Measurements from ENCODE around the gene NUDT21.

The NUDT21 gene

DNA sequence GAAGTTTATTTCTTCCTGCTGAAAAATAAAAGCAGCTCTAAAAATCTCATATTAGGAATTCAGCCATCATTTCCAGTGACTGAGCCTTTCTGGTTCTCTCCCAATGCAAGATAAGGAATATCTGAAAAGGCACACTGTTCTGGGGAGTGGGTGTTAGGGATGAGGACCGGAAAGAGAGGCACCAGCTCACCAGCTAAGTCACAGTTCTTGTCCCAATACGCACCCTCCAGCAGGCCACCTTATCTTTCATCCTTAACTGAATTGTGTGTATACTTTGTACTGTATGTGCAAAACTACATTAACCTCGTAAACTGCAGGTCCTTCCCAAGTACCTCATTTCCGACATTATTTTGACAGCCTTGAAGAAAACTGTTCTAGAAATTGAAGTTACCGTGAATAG is 36.8 kb downstream of the NUDT21 start:
- Histone ChIP-seq H3K27ac (ENCODE audit: low read length) (no peak overlapping the region), H3K4me1 (ENCODE audit: control insufficient read depth in 1 of 2, insufficient read depth in 2 of 2, low read length in 2 of 2) (peaks cover 4 to 7% of the 10 kb centered on the region in 2 donors), H3K9me3 (ENCODE audit: control insufficient read depth in 1 of 2, low read length in 2 of 2) (no peaks in the 10 kb centered on the region), H3K36me3 (ENCODE audit: control insufficient read depth in 1 of 2, insufficient read depth in 2 of 2, low read length in 2 of 2) (peaks cover 4 to 20% of the 10 kb centered on the region in 2 donors), H3K4me3 (ENCODE audit: low read depth in 1 of 2, low read length in 2 of 2) (no peak overlapping the region), H3K27me3 (ENCODE audit: low read depth, low read length) (no peaks in the 10 kb centered on the region)

DNA sequence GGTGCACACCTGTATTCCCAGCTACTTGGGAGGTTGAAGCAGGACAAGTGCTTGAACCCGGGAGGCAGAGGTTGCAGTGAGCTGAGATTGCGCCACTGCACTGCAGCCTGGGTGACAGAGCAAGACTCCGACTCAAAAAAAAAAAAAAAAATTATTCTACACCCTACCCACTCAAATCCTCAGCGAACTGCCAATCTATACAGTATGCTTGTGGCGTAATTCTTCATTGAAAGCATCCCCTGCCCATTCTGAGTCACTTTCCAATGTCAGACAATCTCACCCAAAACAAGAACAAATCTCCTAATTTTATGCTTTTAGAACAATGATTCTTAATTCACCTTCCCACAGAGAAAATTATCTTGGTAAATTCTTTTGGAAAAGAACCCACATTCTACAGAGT is 37.8 kb downstream of the NUDT21 start:
- H3K27ac ChIP-seq (ENCODE audit: low read length): no peak overlapping the region
- peaks cover 7 to 30% of the 10 kb centered on the region in 2 donors for H3K36me3 ChIP-seq (ENCODE audit: control insufficient read depth in 1 of 2, insufficient read depth in 2 of 2, low read length in 2 of 2)
- H3K4me1 ChIP-seq (ENCODE audit: control insufficient read depth in 1 of 2, insufficient read depth in 2 of 2, low read length in 2 of 2): peaks cover 4 to 7% of the 10 kb centered on the region in 2 donors
- no peaks in the 10 kb centered on the region for H3K9me3 ChIP-seq (ENCODE audit: control insufficient read depth in 1 of 2, low read length in 2 of 2)
- no peaks in the 10 kb centered on the region for H3K27me3 ChIP-seq (ENCODE audit: low read depth, low read length)
- no peak overlapping the region for H3K4me3 ChIP-seq (ENCODE audit: low read depth in 1 of 2, low read length in 2 of 2)

DNA sequence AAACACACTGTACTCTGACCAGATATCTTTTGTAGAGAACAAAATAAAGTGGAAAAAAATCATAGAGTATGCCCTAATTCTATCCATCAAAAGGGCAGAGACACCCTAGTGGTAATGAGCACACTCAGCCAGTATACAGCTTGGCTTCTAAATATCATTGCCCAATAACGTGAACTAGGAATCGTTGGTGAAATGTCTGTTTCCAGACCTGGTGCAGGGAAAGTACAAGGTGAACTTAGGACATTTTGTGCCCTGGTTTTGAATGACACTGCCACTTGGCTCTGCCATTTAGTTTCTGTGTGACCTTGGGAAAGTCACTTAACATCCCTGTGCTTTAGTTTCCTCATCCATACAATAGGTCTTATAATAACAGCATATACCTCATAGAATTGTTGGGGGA is 39.5 kb downstream of the NUDT21 start:
- H3K27ac ChIP-seq (ENCODE audit: low read length): no peak overlapping the region
- no peak overlapping the region for H3K4me3 ChIP-seq (ENCODE audit: low read depth in 1 of 2, low read length in 2 of 2)
- peaks cover 4 to 7% of the 10 kb centered on the region in 2 donors for H3K4me1 ChIP-seq (ENCODE audit: control insufficient read depth in 1 of 2, insufficient read depth in 2 of 2, low read length in 2 of 2)
- peaks cover 17 to 37% of the 10 kb centered on the region in 2 donors for H3K36me3 ChIP-seq (ENCODE audit: control insufficient read depth in 1 of 2, insufficient read depth in 2 of 2, low read length in 2 of 2)
- H3K9me3 ChIP-seq (ENCODE audit: control insufficient read depth in 1 of 2, low read length in 2 of 2): no peaks in the 10 kb centered on the region
- H3K27me3 ChIP-seq (ENCODE audit: low read depth, low read length): no peaks in the 10 kb centered on the region

DNA sequence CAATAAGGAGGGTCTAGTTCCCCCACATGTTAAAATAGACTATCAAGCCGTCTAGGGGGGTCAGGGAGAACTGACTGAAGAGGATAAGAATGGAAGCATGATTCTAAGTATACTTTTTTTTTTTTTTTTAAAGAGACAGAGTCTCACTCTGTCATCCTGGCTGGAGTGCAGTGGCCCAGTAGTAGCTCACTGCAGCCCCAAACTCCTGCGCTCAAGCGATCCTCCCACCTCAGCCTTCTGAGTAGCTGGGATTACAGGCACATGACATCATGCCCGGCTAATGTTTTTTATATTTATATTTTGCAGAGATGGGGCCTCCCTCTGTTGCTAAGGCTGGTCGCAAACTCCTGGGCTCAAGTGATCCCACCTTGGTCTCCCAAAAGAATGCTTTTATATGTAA is 40.0 kb downstream of the NUDT21 start:
- Histone ChIP-seq H3K9me3 (ENCODE audit: control insufficient read depth in 1 of 2, low read length in 2 of 2) (no peaks in the 10 kb centered on the region), H3K4me1 (ENCODE audit: control insufficient read depth in 1 of 2, insufficient read depth in 2 of 2, low read length in 2 of 2) (peaks cover 4 to 7% of the 10 kb centered on the region in 2 donors), H3K36me3 (ENCODE audit: control insufficient read depth in 1 of 2, insufficient read depth in 2 of 2, low read length in 2 of 2) (peaks cover 17 to 37% of the 10 kb centered on the region in 2 donors), H3K27me3 (ENCODE audit: low read depth, low read length) (no peaks in the 10 kb centered on the region), H3K27ac (ENCODE audit: low read length) (no peak overlapping the region), H3K4me3 (ENCODE audit: low read depth in 1 of 2, low read length in 2 of 2) (no peak overlapping the region)

DNA sequence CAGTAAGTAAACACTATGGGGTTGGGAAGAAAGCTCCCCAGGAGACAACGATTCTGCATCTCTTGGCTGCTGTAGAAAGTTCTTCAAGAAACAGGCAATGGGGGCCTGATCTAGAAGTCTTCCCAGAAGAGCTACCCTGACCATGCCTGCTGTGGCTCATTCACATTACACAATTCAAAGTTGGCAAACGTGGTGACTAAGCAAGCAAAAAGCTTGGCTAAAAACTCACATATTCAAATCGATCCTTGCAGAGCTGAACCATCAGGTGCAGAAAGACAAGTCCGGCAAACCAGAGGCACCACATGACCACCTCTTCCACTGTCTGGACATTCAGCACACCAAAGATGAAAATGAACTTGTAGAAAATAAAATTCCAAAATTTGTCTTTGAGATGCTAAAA is 41.9 kb downstream of the NUDT21 start:
- Histone ChIP-seq H3K27me3 (ENCODE audit: low read depth, low read length) (no peaks in the 10 kb centered on the region), H3K9me3 (ENCODE audit: control insufficient read depth in 1 of 2, low read length in 2 of 2) (no peaks in the 10 kb centered on the region), H3K27ac (ENCODE audit: low read length) (peak overlapping the region; percentile 39), H3K4me1 (ENCODE audit: control insufficient read depth in 1 of 2, insufficient read depth in 2 of 2, low read length in 2 of 2) (peaks cover 0 to 1% of the 10 kb centered on the region in 2 donors), H3K4me3 (ENCODE audit: low read depth in 1 of 2, low read length in 2 of 2) (no peak overlapping the region), H3K36me3 (ENCODE audit: control insufficient read depth in 1 of 2, insufficient read depth in 2 of 2, low read length in 2 of 2) (peaks cover 28 to 51% of the 10 kb centered on the region in 2 donors)

DNA sequence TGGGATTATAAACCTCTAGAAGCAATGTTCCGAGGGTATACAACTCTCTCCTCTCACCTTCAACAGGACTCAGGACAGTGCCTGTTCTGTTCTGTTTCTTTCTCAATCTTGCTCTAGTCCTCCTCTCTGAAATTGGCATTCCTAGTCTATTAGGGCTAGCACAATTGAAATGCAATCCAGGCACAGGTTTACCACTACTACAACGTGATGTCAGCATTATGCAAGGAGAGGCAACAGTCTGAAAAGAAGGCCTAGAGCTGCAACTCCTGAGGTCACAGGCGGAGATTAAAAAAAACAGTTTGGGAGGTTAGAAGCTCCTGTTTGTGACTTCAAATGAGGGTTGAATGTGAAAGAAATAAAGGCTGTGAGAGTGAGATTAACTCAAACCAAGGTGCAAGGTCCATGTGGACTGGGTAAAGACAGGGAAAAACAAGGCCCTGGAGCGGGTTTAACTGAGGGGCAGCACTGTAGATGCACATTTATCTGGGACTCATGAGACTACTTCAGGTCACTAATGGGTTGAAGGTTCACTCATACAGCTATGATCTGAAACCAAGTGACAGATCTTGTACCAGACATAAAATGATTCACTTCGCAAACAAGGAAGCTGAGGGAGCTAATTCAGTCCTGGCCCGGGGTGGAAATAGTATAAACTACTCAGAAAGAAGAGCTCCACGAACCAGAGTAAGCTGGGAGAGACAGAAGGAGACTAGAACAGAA is 42.6 kb downstream of the NUDT21 start:
- no peaks in the 10 kb centered on the region for H3K9me3 ChIP-seq (ENCODE audit: control insufficient read depth in 1 of 2, low read length in 2 of 2)
- peaks cover 29 to 54% of the 10 kb centered on the region in 2 donors for H3K36me3 ChIP-seq (ENCODE audit: control insufficient read depth in 1 of 2, insufficient read depth in 2 of 2, low read length in 2 of 2)
- no peak overlapping the region for H3K4me3 ChIP-seq (ENCODE audit: low read depth in 1 of 2, low read length in 2 of 2)
- no peaks in the 10 kb centered on the region for H3K27me3 ChIP-seq (ENCODE audit: low read depth, low read length)
- no peaks in the 10 kb centered on the region for H3K4me1 ChIP-seq (ENCODE audit: control insufficient read depth in 1 of 2, insufficient read depth in 2 of 2, low read length in 2 of 2)
- H3K27ac ChIP-seq (ENCODE audit: low read length): peak overlapping the region; percentile 42

DNA sequence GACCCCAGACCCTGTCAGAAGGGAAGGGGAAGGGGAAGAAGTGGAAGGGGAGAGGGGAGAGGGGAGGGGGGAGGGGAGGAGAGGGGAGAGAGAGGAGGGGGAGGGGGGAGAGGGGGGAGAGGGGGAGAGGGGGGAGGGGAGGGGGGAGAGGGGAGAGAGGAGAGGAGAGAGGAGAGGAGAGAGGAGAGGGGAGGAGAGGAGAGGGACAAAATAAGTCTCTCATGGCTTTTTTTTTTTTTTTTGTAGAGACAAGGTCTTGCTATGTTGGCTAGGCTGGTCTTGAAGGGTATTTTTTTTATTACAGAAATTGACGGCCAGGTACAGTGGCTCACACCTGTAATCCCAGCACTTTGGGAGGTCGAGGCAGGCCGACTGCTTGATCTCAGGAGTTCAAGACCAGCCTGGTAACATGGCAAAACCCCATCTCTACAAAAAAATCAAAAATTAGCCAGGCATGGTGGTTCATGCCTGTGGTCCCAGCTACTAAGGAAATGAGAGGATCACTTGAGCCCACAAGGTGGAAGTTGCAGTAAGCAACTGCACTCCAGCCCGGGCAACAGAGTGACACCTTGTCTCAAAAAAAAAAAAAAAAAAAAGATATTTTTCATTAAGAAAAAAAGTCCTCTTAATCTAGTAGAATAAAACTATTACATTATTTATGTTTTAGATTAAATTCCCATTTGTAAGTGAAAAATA is 45.0 kb downstream of the NUDT21 start:
- Histone ChIP-seq H3K9me3 (ENCODE audit: control insufficient read depth in 1 of 2, low read length in 2 of 2) (no peaks in the 10 kb centered on the region), H3K27ac (ENCODE audit: low read length) (no peak overlapping the region), H3K4me3 (ENCODE audit: low read depth in 1 of 2, low read length in 2 of 2) (no peak overlapping the region), H3K4me1 (ENCODE audit: control insufficient read depth in 1 of 2, insufficient read depth in 2 of 2, low read length in 2 of 2) (no peaks in the 10 kb centered on the region), H3K36me3 (ENCODE audit: control insufficient read depth in 1 of 2, insufficient read depth in 2 of 2, low read length in 2 of 2) (peaks cover 41 to 58% of the 10 kb centered on the region in 2 donors), H3K27me3 (ENCODE audit: low read depth, low read length) (no peaks in the 10 kb centered on the region)

DNA sequence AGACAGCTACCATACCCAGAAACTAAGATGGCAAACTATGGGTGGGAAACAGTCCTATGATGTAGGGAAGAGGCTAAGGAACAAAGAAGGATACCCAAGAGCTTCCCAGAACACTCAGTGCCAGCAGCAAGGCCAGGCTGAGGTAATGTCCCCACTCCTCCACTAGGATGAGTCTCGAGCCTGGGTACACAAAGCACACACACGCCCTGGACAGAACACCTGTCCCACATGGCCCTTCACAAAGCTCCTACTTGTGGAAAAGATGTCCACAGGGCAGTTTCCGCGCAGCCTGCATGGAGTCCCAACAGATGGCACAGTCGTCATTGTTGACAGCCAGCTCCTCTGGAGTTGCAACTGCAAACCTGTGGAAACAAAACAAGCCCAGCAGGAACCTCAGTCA is 49.6 kb downstream of the NUDT21 start:
- Histone ChIP-seq H3K27ac (ENCODE audit: low read length) (no peak overlapping the region), H3K9me3 (ENCODE audit: control insufficient read depth in 1 of 2, low read length in 2 of 2) (no peaks in the 10 kb centered on the region), H3K36me3 (ENCODE audit: control insufficient read depth in 1 of 2, insufficient read depth in 2 of 2, low read length in 2 of 2) (peaks cover 34 to 50% of the 10 kb centered on the region in 2 donors), H3K4me3 (ENCODE audit: low read depth in 1 of 2, low read length in 2 of 2) (no peak overlapping the region), H3K27me3 (ENCODE audit: low read depth, low read length) (no peaks in the 10 kb centered on the region), H3K4me1 (ENCODE audit: control insufficient read depth in 1 of 2, insufficient read depth in 2 of 2, low read length in 2 of 2) (no peaks in the 10 kb centered on the region)

DNA sequence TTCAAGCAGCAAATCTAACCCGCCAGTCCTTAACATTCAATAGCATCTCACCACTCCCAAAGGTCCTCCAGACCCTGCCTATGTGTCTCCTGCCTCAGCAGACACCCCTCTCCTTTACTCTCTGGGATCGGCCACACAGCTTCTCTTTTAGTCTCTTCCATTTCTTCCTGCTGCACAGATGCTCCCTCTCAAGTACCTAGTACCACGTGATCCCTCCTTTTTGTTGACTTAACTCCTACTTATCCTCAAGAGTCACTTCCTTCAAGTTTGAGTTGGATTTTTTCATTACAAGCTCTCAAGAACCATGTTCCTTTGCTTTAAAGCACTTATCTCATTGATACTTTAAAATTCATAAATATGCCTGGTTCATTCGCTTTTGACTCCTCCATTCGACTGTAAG is 50.7 kb downstream of the NUDT21 start:
- Histone ChIP-seq H3K27ac (ENCODE audit: low read length) (no peak overlapping the region), H3K27me3 (ENCODE audit: low read depth, low read length) (no peaks in the 10 kb centered on the region), H3K4me1 (ENCODE audit: control insufficient read depth in 1 of 2, insufficient read depth in 2 of 2, low read length in 2 of 2) (no peaks in the 10 kb centered on the region), H3K36me3 (ENCODE audit: control insufficient read depth in 1 of 2, insufficient read depth in 2 of 2, low read length in 2 of 2) (peaks cover 34 to 48% of the 10 kb centered on the region in 2 donors), H3K4me3 (ENCODE audit: low read depth in 1 of 2, low read length in 2 of 2) (no peak overlapping the region), H3K9me3 (ENCODE audit: control insufficient read depth in 1 of 2, low read length in 2 of 2) (no peaks in the 10 kb centered on the region)

DNA sequence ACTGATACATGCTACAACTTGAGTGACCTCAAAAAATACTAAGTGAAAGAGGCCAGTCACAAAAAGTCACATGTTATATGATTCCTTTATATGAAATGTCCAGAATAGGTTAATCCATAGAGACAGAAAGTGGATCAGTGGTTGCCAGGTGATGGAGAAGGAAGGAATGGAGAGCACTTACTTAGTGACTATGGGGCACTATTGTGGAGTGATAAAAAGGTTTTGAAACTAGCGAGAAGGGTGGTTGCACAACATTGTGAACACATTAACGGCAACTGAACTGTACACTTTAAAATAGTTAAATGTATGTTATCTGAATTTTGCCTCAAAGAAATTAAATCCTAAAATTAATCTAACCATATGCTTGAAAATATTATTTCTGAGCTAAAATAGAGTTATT is 51.6 kb downstream of the NUDT21 start:
- H3K4me1 ChIP-seq (ENCODE audit: control insufficient read depth in 1 of 2, insufficient read depth in 2 of 2, low read length in 2 of 2): no peaks in the 10 kb centered on the region
- H3K36me3 ChIP-seq (ENCODE audit: control insufficient read depth in 1 of 2, insufficient read depth in 2 of 2, low read length in 2 of 2): peaks cover 26 to 39% of the 10 kb centered on the region in 2 donors
- H3K27ac ChIP-seq (ENCODE audit: low read length): no peak overlapping the region
- H3K27me3 ChIP-seq (ENCODE audit: low read depth, low read length): no peaks in the 10 kb centered on the region
- no peaks in the 10 kb centered on the region for H3K9me3 ChIP-seq (ENCODE audit: control insufficient read depth in 1 of 2, low read length in 2 of 2)
- no peak overlapping the region for H3K4me3 ChIP-seq (ENCODE audit: low read depth in 1 of 2, low read length in 2 of 2)

DNA sequence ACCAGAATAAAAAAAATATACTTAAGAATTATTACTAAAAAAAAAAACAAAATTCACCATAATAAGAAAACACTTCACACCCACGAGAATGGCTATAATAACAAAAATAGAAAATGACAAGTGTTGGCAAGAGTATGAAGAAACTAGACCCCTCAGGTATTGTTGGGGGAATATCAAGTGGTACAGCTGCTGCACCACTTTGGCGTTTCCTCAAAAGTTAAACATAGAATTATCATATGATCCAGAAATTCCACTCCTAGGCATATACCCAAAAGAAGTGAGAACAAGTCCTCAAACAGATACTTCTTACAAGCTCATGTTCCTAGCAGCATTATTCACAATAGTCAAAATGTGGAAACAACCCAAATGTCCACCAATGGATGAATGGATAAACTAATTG is 52.1 kb downstream of the NUDT21 start:
- peaks cover 22 to 35% of the 10 kb centered on the region in 2 donors for H3K36me3 ChIP-seq (ENCODE audit: control insufficient read depth in 1 of 2, insufficient read depth in 2 of 2, low read length in 2 of 2)
- H3K4me1 ChIP-seq (ENCODE audit: control insufficient read depth in 1 of 2, insufficient read depth in 2 of 2, low read length in 2 of 2): no peaks in the 10 kb centered on the region
- no peak overlapping the region for H3K27ac ChIP-seq (ENCODE audit: low read length)
- no peak overlapping the region for H3K4me3 ChIP-seq (ENCODE audit: low read depth in 1 of 2, low read length in 2 of 2)
- H3K27me3 ChIP-seq (ENCODE audit: low read depth, low read length): no peaks in the 10 kb centered on the region
- no peaks in the 10 kb centered on the region for H3K9me3 ChIP-seq (ENCODE audit: control insufficient read depth in 1 of 2, low read length in 2 of 2)

Data from muscle layer of duodenum (tissue), 2 donors.